Lower leg skin (tissue), 4 donors: Measurements from ENCODE around the gene CTNND2. TPM values are rescaled to one million over a fixed set of nuclear protein-coding genes. Genes with fewer than 3 reads are reported as not detected.
A peak's percentile ranks its signal among the peaks of the same experiment; 100 is the strongest.

Source experiments
- DNase-seq, 2 donors: peaks; one replicate each; pipeline ENCODE4 v3.0.0-alpha.2; 2019; ENCODE audit warnings: low spot score in 2 of 2
- H3K4me3 ChIP-seq: fragments of 200-600 bp; sonication (generic); 2 replicates; pipeline ENCODE4 v1.5.1; 2017; ENCODE audit warnings: mild to moderate bottlenecking, low read depth; ENCODE audit not compliant: poor library complexity, severe bottlenecking
- POLR2A ChIP-seq, 2 donors: fragments of 450-650 bp; IDR thresholded peaks; one replicate each; pipeline ENCODE4 v1.6.1; 2016 to 2017; ENCODE audit warnings: antibody characterized with exemption in 2 of 2, mild to moderate bottlenecking in 1 of 2, moderate library complexity in 1 of 2
- WGBS, 2 donors: methylation state at CpG; one replicate each; pipeline ENCODE4 v1.1.5; 2018; 5-methylcytosine and 5-hydroxymethylcytosine counted together
- intact Hi-C: fragments of 100-400 bp; cut with DNase I; formaldehyde crosslinking; loops from one replicate; pipeline ENCODE4 v1.15.0; 2023; ENCODE audit warnings: low total_unique reads
- total RNA-seq, 4 donors: library from RNA; depleted of rRNA; stranded (reverse); fragments of >200 nt; gene quantifications; one replicate each; pipeline ENCODE4 v1.1.0, GENCODE V29; 2016
- TF ChIP-seq, protein P1 (sequence below), 3 donors: fragments of 450-650 bp; IDR thresholded peaks; one replicate each; pipeline ENCODE4 v1.5.1; 2016; ENCODE audit warnings: antibody characterized with exemption in 3 of 3, mild to moderate bottlenecking in 3 of 3, moderate library complexity in 2 of 3

The CTNND2 gene
- total RNA-seq, 4 donors from 2014 or later = 0.21 to 2.9 (median 0.55) TPM

GRCh38 chr5:10949856-10950630 is 954.2 kb downstream of the CTNND2 start:
- TF ChIP-seq, protein P1, sequence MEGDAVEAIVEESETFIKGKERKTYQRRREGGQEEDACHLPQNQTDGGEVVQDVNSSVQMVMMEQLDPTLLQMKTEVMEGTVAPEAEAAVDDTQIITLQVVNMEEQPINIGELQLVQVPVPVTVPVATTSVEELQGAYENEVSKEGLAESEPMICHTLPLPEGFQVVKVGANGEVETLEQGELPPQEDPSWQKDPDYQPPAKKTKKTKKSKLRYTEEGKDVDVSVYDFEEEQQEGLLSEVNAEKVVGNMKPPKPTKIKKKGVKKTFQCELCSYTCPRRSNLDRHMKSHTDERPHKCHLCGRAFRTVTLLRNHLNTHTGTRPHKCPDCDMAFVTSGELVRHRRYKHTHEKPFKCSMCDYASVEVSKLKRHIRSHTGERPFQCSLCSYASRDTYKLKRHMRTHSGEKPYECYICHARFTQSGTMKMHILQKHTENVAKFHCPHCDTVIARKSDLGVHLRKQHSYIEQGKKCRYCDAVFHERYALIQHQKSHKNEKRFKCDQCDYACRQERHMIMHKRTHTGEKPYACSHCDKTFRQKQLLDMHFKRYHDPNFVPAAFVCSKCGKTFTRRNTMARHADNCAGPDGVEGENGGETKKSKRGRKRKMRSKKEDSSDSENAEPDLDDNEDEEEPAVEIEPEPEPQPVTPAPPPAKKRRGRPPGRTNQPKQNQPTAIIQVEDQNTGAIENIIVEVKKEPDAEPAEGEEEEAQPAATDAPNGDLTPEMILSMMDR (IDR thresholded peaks at IDR 0.05) = no peak
- TF ChIP-seq POLR2A (IDR thresholded peaks at IDR 0.05) = no peak
- no peak for DNase-seq
- WGBS, 2 donors = 74 to 92% methylated on average over 5 of the region's 5 CpGs

DNA sequence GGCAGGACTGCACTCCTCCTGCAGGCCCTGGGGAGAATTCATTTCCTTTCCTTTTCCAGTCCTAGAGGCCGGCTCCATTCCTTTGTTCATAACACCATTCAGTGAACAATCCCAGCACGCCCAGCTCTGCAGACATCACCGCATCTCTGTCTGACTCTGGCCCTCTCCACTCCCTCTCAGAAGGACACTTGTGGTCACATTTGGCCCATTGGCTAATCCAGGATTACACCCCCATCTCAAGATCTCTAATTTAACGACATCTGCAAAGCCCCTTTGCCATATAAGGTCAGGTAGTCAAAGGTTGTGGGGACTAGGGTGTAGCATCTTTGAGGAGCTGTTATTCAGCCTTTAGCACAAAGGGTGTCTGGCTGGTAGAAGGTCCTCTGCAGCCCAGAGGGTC is 958.2 kb downstream of the CTNND2 start:
- intact Hi-C loops = no loop called here
- no peak for DNase-seq
- 57 to 63% methylated on average over 4 of the region's 4 CpGs for WGBS, 2 donors
- TF ChIP-seq, protein P1 (IDR thresholded peaks at IDR 0.05) = no peak
- no peak for TF ChIP-seq POLR2A (IDR thresholded peaks at IDR 0.05)
- no peak overlapping the region for H3K4me3 ChIP-seq

More at GRCh38 chr5:10949856-10950630, 954.2 kb downstream of the CTNND2 start:
- intact Hi-C loops = no loop called here
- no peak overlapping the region for H3K4me3 ChIP-seq

GRCh38 chr5:10941900-10942299 is 962.3 kb downstream of the CTNND2 start:
- H3K4me3 ChIP-seq = no peak overlapping the region
- TF ChIP-seq, protein P1 (IDR thresholded peaks at IDR 0.05) = no peak
- no peak for TF ChIP-seq POLR2A (IDR thresholded peaks at IDR 0.05)
- 94% methylated on average over 4 of the region's 4 CpGs for WGBS, 2 donors
- DNase-seq = no peak
- intact Hi-C loops = no loop called here

DNA sequence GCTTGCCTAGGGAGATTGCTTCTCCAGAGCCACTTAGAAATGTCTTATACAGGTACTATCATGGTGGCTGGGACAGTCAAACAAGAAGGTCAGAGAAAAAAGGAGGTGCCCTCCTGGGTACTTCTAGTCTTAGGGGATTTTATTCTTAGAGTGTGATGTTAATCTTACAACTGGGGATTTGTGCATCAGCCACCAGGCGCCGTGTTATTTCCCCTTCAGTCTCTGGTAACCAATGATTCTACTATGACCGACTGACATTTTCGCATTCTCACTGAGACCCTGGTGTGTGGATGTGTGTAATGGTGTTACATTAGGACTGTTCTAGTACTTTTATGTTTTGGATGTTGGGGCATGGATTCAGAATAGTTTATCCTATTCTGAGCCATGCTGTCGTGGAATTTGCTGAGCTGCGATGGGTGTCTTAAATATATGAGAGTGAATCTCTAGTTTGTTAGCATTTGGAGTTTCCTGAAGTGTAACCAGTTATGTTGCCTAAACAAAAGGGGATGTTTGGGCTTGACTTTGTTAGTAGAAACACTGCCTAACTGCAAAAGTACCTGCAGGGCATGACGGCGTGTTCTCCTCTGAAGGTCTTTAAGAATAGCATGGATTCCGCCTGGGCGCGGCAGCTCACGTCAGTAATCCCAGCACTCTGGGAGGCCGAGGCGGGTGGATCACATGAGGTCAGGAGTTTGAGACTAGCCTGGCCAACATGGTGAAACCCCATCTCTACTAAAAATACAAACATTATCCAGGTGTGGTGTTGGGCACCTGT is 968.0 kb downstream of the CTNND2 start:
- intact Hi-C loops = no loop called here

GRCh38 chr5:10935536-10935935 is 968.7 kb downstream of the CTNND2 start:
- no peak for DNase-seq
- intact Hi-C loops = no loop called here
- no peak overlapping the region for H3K4me3 ChIP-seq
- no peak for TF ChIP-seq POLR2A (IDR thresholded peaks at IDR 0.05)
- TF ChIP-seq, protein P1 (IDR thresholded peaks at IDR 0.05) = no peak

More for the DNA sequence above, 968.0 kb downstream of the CTNND2 start:
- TF ChIP-seq, protein P1 (IDR thresholded peaks at IDR 0.05) = no peak
- no peak for TF ChIP-seq POLR2A (IDR thresholded peaks at IDR 0.05)
- WGBS, 2 donors = 54 to 67% methylated on average over 14 of the region's 14 CpGs
- H3K4me3 ChIP-seq = no peak overlapping the region
- peak in 1 of 2 donors; percentile 17 for DNase-seq
